Osteocyte (in vitro differentiated cells): ENCODE data around the gene NGEF. TPM values are rescaled to one million over a fixed set of nuclear protein-coding genes. Genes with fewer than 3 reads are reported as not detected.

Experiments used
- DNase-seq: peaks from one replicate; pipeline ENCODE4 v3.0.0; 2021; ENCODE audit warnings: mixed read lengths; ENCODE audit not compliant: unreplicated experiment; ENCODE audit errors: extremely low spot score
- H3K27ac Mint-ChIP-seq: one replicate; pipeline ENCODE4 v1.8.0; 2021; ENCODE audit warnings: mild to moderate bottlenecking, mixed read lengths; ENCODE audit not compliant: unreplicated experiment
- H3K27me3 Mint-ChIP-seq: one replicate; pipeline ENCODE4 v1.8.0; 2021; ENCODE audit warnings: mixed read lengths; ENCODE audit not compliant: unreplicated experiment
- H3K36me3 Mint-ChIP-seq: one replicate; pipeline ENCODE4 v1.8.0; 2021; ENCODE audit warnings: mixed read lengths; ENCODE audit not compliant: unreplicated experiment
- H3K4me1 Mint-ChIP-seq: one replicate; pipeline ENCODE4 v1.8.0; 2021; ENCODE audit warnings: mixed read lengths; ENCODE audit not compliant: unreplicated experiment
- H3K4me3 Mint-ChIP-seq: one replicate; pipeline ENCODE4 v1.8.0; 2021; ENCODE audit warnings: mild to moderate bottlenecking, moderate library complexity, mixed read lengths; ENCODE audit not compliant: unreplicated experiment
- H3K9me3 Mint-ChIP-seq: one replicate; pipeline ENCODE4 v1.8.0; 2021; ENCODE audit warnings: mixed read lengths; ENCODE audit not compliant: unreplicated experiment
- total RNA-seq: library from RNA; stranded (reverse); gene quantifications from 2 replicates; pipeline ENCODE4 v1.2.1, GENCODE V29; 2021
- TF ChIP-seq, protein P1 (sequence below): fragments of 200-600 bp; sonication (generic); IDR thresholded peaks from 2 replicates; pipeline ENCODE4 v1.5.0; 2021; ENCODE audit warnings: antibody characterized with exemption, mild to moderate bottlenecking, moderate library complexity

The NGEF gene
- total RNA-seq, 1 donor from 2014 or later = 0.27 TPM

DNA sequence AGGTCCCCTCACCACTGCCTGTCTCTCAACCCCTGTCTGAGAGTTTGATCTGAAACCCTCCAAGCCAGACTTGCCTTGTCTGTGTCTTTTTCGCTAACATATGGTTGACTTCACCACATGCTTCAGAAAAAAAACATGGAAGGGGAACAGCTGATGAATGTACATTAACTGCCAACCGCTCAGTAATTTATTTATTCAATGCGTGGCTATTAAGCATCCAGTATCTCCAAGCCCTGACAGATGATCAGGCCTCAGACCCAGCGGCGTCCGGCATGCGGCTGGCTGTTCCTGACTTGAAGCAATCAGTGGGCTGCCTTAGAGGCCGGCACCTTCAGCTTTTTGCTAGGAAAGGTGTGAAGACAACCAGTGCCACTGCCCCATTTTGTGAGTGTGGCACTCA is 62.3 kb downstream of the NGEF start:
- Mint-ChIP-seq H3K4me1 (peaks cover 7% of the 10 kb centered on the region), H3K9me3 (no peaks in the 10 kb centered on the region), H3K4me3 (no peak overlapping the region), H3K27me3 (peaks cover 26% of the 10 kb centered on the region), H3K36me3 (peaks cover 3% of the 10 kb centered on the region), H3K27ac (no peak overlapping the region)
- DNase-seq = no peak
- TF ChIP-seq, protein P1, sequence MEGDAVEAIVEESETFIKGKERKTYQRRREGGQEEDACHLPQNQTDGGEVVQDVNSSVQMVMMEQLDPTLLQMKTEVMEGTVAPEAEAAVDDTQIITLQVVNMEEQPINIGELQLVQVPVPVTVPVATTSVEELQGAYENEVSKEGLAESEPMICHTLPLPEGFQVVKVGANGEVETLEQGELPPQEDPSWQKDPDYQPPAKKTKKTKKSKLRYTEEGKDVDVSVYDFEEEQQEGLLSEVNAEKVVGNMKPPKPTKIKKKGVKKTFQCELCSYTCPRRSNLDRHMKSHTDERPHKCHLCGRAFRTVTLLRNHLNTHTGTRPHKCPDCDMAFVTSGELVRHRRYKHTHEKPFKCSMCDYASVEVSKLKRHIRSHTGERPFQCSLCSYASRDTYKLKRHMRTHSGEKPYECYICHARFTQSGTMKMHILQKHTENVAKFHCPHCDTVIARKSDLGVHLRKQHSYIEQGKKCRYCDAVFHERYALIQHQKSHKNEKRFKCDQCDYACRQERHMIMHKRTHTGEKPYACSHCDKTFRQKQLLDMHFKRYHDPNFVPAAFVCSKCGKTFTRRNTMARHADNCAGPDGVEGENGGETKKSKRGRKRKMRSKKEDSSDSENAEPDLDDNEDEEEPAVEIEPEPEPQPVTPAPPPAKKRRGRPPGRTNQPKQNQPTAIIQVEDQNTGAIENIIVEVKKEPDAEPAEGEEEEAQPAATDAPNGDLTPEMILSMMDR = no peak

DNA sequence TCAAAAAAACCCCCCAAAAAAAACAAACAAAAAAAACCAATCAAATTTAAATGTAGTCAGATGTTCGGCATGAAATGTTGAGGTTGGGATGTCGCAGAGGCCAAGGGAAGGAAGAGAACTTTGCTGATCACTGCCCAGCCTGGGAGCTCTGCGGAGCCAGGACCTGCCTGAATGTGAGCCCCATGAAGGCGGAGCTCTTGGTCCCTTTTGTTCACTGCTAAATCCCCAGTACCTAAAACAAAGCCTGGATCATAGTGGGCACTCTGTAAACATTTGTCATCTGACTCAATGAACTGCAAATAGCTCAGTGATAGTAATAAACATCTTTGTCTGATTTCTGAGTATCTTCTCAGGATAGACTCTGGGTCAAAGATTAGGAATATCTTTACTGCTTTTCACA is 64.0 kb downstream of the NGEF start:
- Mint-ChIP-seq H3K27ac (no peak overlapping the region), H3K4me3 (no peak overlapping the region)

DNA sequence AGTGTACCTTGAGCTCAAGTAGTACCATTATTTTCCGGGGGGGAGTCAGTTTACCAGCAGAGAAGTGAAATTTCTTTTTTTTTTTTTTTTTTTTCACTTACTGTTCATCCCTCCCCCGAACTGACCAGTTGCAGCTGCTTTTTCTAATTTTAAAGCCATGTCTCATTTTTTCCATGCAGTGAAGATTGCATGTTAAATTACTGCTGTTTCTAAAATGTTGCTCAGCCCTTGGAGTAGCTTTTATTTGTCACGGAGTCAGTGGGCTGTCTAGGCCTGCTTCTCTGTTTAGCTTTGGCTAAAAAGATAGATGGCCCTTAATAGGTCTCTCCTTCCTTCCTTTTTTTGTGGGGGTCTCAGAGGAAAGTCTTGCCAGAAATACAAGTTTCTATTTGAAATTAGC is 70.2 kb downstream of the NGEF start:
- TF ChIP-seq, protein P1 = no peak
- peaks cover 3% of the 10 kb centered on the region for H3K36me3 Mint-ChIP-seq
- H3K27ac Mint-ChIP-seq = peak overlapping the region; percentile 37
- peaks cover 2% of the 10 kb centered on the region for H3K4me1 Mint-ChIP-seq
- peaks cover 33% of the 10 kb centered on the region for H3K27me3 Mint-ChIP-seq
- H3K4me3 Mint-ChIP-seq = no peak overlapping the region
- peaks cover 4% of the 10 kb centered on the region for H3K9me3 Mint-ChIP-seq
- no peak for DNase-seq

More for the DNA sequence above, 64.0 kb downstream of the NGEF start:
- TF ChIP-seq, protein P1 = no peak
- Mint-ChIP-seq H3K36me3 (peaks cover 3% of the 10 kb centered on the region), H3K27me3 (peaks cover 17% of the 10 kb centered on the region), H3K4me1 (peaks cover 7% of the 10 kb centered on the region), H3K9me3 (no peaks in the 10 kb centered on the region)
- DNase-seq = no peak

DNA sequence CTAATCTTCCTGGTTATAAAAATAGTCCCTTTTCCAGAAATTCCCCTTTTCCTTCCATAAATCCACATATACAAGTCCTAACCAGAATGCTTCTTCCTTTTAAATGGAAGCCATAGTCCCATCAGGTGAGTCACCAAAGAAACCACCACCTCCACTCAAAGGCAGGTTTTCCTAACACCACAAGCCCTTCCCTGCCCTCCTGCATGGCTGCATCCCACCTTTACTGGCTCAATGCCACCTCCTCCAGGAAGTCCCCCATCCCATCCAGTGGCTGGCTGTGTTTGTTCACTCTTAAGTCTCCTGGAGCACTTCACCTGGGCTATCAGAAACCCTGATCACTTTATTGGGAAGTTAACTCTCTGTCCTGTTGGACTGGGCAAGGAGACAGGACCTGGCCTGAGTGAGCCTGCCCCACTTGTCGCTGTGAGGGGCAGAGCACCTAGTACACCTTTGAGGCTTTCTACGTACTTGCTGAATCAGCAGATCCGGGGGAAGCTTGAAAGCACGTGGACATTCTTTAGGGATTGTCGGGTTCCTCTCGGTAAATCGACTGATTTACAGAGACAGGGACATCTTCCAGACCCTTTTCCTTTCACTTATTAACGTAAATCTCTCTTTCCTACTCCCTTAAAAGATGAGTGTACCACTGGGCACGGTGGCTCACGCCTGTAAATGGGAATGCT is 71.0 kb downstream of the NGEF start:
- Mint-ChIP-seq H3K27ac (no peak overlapping the region), H3K4me3 (no peak overlapping the region), H3K4me1 (peaks cover 2% of the 10 kb centered on the region), H3K9me3 (peaks cover 4% of the 10 kb centered on the region), H3K36me3 (no peaks in the 10 kb centered on the region), H3K27me3 (peaks cover 40% of the 10 kb centered on the region)
- TF ChIP-seq, protein P1 = no peak
- DNase-seq = no peak

DNA sequence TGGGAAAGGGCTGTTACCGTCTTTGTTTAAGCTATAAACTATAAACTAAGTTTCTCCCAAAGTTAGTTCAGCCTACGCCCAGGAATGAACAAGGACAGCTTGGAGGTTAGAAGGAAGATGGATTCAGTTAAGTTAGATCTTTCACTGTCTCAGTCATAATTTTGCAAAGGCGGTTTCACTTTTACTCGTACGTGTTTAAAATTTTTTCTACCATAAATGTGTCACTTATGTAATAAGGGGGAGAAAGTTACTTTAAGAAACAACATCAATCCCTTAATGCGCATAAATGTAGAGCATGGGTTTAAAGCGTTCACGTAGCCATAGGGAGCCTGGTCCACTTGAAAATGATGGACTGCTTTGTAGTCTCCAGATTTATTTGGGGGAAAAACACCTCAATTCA is 71.7 kb downstream of the NGEF start:
- DNase-seq = no peak
- Mint-ChIP-seq H3K27me3 (peaks cover 36% of the 10 kb centered on the region), H3K4me1 (peaks cover 2% of the 10 kb centered on the region), H3K36me3 (no peaks in the 10 kb centered on the region), H3K9me3 (peaks cover 4% of the 10 kb centered on the region), H3K27ac (no peak overlapping the region), H3K4me3 (no peak overlapping the region)
- TF ChIP-seq, protein P1 = no peak
